Ectodermal cell (in vitro differentiated cells): ENCODE results near the gene SAGE1.
"Not testable (repeated sequence)": the region's sequence is repeated elsewhere in the genome, so short reads cannot be mapped to it uniquely, and the experiment has no call there.

Experiments
- H3K27ac ChIP-seq: 2 replicates; pipeline ENCODE4 v1.7.0; 2013; ENCODE audit warnings: mild to moderate bottlenecking, low read depth, low read length; ENCODE audit not compliant: insufficient read depth, poor library complexity, severe bottlenecking
- H3K27me3 ChIP-seq: 2 replicates; pipeline ENCODE4 v1.7.0; 2013; ENCODE audit warnings: mild to moderate bottlenecking, low read length; ENCODE audit not compliant: insufficient read depth, control insufficient read depth, poor library complexity, severe bottlenecking
- H3K36me3 ChIP-seq: one replicate; pipeline ENCODE4 v1.7.0; 2013; ENCODE audit warnings: low read length; ENCODE audit not compliant: control insufficient read depth, insufficient read depth
- H3K4me1 ChIP-seq: one replicate; pipeline ENCODE4 v1.7.0; 2013; ENCODE audit warnings: low read length; ENCODE audit not compliant: control insufficient read depth, insufficient read depth
- H3K4me3 ChIP-seq: 2 replicates; pipeline ENCODE4 v1.7.0; 2013; ENCODE audit warnings: low read depth, low read length, control low read depth; ENCODE audit not compliant: insufficient read depth
- H3K9me3 ChIP-seq: 2 replicates; pipeline ENCODE4 v1.7.0; 2013; ENCODE audit warnings: mild to moderate bottlenecking, low read length, moderate library complexity; ENCODE audit not compliant: control insufficient read depth
- WGBS, 2 experiments: methylation state at CpG; one replicate each; pipeline ENCODE4 v1.1.7; 2013; ENCODE audit warnings: missing lambda C conversion rate in 2 of 2; 5-methylcytosine and 5-hydroxymethylcytosine counted together

The SAGE1 gene

DNA sequence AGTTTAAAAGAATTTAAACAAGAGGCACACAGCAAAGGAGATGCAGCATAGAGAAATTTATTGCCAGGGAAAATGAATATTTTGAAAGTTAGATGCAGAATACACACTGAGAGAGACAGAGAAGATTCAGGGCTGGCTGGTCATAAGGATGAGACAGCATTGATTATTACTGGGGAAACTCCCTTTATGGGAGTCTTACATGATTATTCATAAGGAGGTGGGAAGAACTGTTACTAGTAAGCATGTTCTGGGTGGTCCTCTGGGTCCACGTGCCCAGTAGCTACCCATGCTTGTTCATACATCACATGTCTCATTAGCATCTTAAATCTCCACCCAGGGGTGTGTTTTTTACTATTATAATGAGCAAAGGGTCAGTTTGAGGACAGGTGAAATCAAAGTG, 27.0 kb downstream of the SAGE1 start:
- H3K4me1 ChIP-seq, H3K27me3 ChIP-seq, H3K27ac ChIP-seq, H3K4me3 ChIP-seq, H3K9me3 ChIP-seq, H3K36me3 ChIP-seq: not testable (repeated sequence)
- WGBS, 2 experiments: no CpG with 5 or more reads among the region's 1 CpG

GRCh38 chrX:135923353-135923752, 29.8 kb downstream of the SAGE1 start:
- H3K4me1 ChIP-seq: no peaks in the 10 kb centered on the region
- 75 to 77% methylated on average over 5 of the region's 5 CpGs for WGBS, 2 experiments
- no peaks in the 10 kb centered on the region for H3K27me3 ChIP-seq
- no peaks in the 10 kb centered on the region for H3K9me3 ChIP-seq
- no peak overlapping the region for H3K4me3 ChIP-seq
- no peak overlapping the region for H3K27ac ChIP-seq
- no peaks in the 10 kb centered on the region for H3K36me3 ChIP-seq

DNA sequence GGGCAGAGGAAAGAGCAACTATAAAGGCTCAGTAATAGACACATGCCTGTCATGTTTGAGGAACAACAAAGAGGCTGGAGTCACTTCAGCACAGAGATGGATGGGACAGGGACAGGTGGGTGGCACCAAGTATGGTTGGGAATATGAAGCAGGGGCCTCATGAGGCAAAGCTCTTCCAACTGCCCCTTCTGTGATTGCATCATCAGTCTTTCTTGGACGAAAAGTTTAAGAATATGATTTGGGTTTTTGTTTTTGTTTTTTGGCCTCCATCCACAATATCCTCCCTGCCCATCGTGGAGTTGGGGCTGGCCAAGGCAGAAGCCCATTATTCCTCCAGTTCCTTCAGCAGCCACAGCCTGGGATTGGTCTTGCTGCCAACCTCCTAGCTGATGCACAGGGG, 34.4 kb downstream of the SAGE1 start:
- H3K4me3 ChIP-seq: no peak overlapping the region
- no peaks in the 10 kb centered on the region for H3K9me3 ChIP-seq
- no peaks in the 10 kb centered on the region for H3K36me3 ChIP-seq
- H3K27me3 ChIP-seq: no peaks in the 10 kb centered on the region
- 78% methylated on average over 1 to 2 of the region's 2 CpGs for WGBS, 2 experiments
- H3K27ac ChIP-seq: no peak overlapping the region
- no peaks in the 10 kb centered on the region for H3K4me1 ChIP-seq

DNA sequence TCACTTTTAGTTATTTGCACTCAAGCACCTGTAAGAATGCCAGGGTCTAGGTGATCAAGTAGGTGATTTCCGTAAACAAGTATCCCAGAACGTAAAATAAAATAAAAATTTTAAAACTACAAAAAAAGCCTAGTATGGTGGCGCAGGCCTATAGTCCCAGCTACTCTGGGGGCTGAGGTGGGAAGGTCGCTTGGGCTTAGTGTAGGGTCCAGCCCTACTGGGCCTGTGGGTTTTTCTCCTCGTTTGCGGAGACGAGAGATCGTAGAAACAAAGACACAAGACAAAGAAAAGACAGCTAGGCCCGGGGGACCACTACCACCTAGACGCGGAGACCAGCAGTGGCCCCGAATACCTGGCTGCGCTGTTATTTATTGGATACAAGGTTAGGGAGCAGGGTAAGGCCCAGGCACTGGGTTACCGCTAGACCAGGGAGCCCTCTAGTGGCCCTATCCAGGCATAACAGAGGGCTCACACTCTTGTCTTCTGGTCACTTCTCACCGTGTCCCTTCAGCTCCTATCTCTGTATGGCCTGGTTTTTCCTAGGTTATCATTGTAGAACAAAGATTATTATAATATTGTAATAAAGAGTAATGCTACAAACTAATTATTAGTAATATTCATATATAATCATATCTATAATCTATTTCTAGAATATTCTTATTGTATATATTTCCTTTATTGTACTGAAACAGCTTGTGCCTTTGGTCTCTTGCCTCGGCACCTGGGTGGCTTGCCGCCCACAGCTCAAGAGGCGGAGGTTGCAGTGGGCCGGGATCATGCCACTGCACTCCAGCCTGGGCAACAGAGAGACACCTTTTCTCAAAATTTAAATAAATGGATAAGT, 38.4 kb downstream of the SAGE1 start:
- no peaks in the 10 kb centered on the region for H3K27me3 ChIP-seq
- no peaks in the 10 kb centered on the region for H3K4me1 ChIP-seq
- no peaks in the 10 kb centered on the region for H3K36me3 ChIP-seq
- no peak overlapping the region for H3K27ac ChIP-seq
- H3K4me3 ChIP-seq: no peak overlapping the region
- WGBS, 2 experiments: 38 to 50% methylated on average over 13 to 17 of the region's 19 CpGs
- H3K9me3 ChIP-seq: no peaks in the 10 kb centered on the region

DNA sequence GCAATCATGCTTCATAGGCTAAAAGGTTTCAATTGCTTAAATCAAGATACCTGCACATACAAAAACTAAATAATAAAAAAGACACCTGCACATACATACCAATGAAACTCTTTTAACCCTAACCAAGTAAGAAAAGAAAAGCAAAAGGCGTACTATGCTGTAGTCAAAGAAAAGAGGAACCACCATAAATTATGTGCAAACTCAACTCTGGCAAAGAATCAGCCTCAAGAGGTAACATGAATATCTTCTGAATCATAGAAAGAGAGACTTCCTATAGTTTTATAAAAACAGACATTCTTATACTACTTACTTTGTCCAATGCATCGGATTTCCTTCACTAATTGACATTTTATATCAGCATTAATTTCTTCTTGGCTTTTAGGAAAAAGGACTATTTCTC, 51.0 kb downstream of the SAGE1 start:
- 93 to 100% methylated on average over 2 of the region's 2 CpGs for WGBS, 2 experiments
- H3K9me3 ChIP-seq: no peaks in the 10 kb centered on the region
- H3K4me3 ChIP-seq: no peak overlapping the region

DNA sequence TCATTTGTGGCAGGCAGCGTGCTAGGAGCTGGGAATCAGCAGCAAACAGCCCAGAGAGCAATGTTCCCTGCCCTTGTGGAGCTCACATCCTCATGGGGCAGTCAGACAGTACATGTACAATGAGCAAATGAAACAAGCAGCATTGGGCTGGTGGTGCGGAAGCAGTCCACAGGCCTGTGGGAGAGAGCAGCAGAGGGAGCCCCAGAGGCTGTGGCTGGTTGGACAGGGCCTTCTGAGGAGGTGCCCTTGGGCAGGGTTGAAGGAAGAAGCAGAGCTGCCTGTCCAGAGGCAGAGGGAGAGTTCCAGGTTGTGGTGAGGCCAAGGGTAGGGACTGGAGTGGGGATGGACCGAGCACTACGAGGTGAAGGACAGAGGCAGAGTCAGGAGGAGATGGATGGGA, 57.8 kb downstream of the SAGE1 start:
- Histone ChIP-seq H3K27ac (no peak overlapping the region), H3K9me3 (no peaks in the 10 kb centered on the region), H3K36me3 (no peaks in the 10 kb centered on the region), H3K27me3 (no peaks in the 10 kb centered on the region), H3K4me3 (no peak overlapping the region), H3K4me1 (no peaks in the 10 kb centered on the region)
- 89% methylated on average over 4 of the region's 4 CpGs for WGBS, 2 experiments

More for the DNA sequence above, 51.0 kb downstream of the SAGE1 start:
- H3K27ac ChIP-seq: no peak overlapping the region
- no peaks in the 10 kb centered on the region for H3K36me3 ChIP-seq
- H3K27me3 ChIP-seq: no peaks in the 10 kb centered on the region
- no peaks in the 10 kb centered on the region for H3K4me1 ChIP-seq
